ENCODE measurements around the gene SYS1.

SYS1 gene

GRCh38 chr20:45372241-45372640, 9.3 kb downstream of the SYS1 start:
- TF ChIP-seq CTCF (IDR thresholded peaks at IDR 0.05) = no peak

GRCh38 chr20:45372646-45373352, 9.8 kb downstream of the SYS1 start:
- TF ChIP-seq CTCF (IDR thresholded peaks at IDR 0.05) = no peak

- peak; percentile 83 for TF ChIP-seq CTCF (IDR thresholded peaks at IDR 0.05)
Observed at GRCh38 chr20:45373353-45374100, 10.6 kb downstream of the SYS1 start.

GRCh38 chr20:45374101-45374467, 11.1 kb downstream of the SYS1 start:
- TF ChIP-seq CTCF (IDR thresholded peaks at IDR 0.05) = peak; percentile 5; the same call in 1 of the 2 replicates

- TF ChIP-seq CTCF (IDR thresholded peaks at IDR 0.05) = no peak
Observed at GRCh38 chr20:45374966-45375365, 12.0 kb downstream of the SYS1 start.

- no peak for TF ChIP-seq CTCF (IDR thresholded peaks at IDR 0.05)
Observed at GRCh38 chr20:45377269-45377668, 14.3 kb downstream of the SYS1 start.

GRCh38 chr20:45378191-45378590, 15.2 kb downstream of the SYS1 start, which contains the start of gene TP53TG5:
Gene TP53TG5 (minus strand): TSS chr20:45378325. CDS start chr20:45378236, 89 bp downstream.
- no peak for TF ChIP-seq CTCF (IDR thresholded peaks at IDR 0.05)
